Sigmoid colon (tissue), 7 donors: ENCODE results near the gene DNAJB12. TPM values are rescaled to one million over a fixed set of nuclear protein-coding genes. Genes with fewer than 3 reads are reported as not detected.

Experiments
- DNase-seq: peaks from one replicate; pipeline ENCODE4 v3.0.0-alpha.2; 2019
- H3K27ac ChIP-seq, 4 donors: fragments of 200-600 bp; sonication (generic); one replicate each; pipeline ENCODE4 v1.5.1; 2016 to 2019; ENCODE audit warnings: mild to moderate bottlenecking in 1 of 4
- H3K27me3 ChIP-seq, 3 donors: fragments of 200-600 bp; sonication (generic); one replicate each; pipeline ENCODE4 v1.5.1; 2019; ENCODE audit warnings: mild to moderate bottlenecking in 1 of 3
- H3K36me3 ChIP-seq, 4 donors: fragments of 200-600 bp; sonication (generic); one replicate each; pipeline ENCODE4 v1.5.1; 2016 to 2019
- H3K4me1 ChIP-seq, 4 donors: fragments of 200-600 bp; sonication (generic); one replicate each; pipeline ENCODE4 v1.5.1; 2017 to 2019
- H3K4me3 ChIP-seq, 4 donors: fragments of 200-600 bp; sonication (generic); one replicate each; pipeline ENCODE4 v1.5.1; 2017 to 2019; ENCODE audit warnings: mild to moderate bottlenecking in 2 of 4, moderate library complexity in 1 of 4
- H3K9me3 ChIP-seq, 4 donors: fragments of 200-600 bp in 3 of 4; sonication (generic) in 3 of 4; one replicate each; pipeline versions ENCODE4 v1.5.1 to v1.6.1; 2013 to 2019
- EP300 ChIP-seq, 4 donors: sonication (generic); formaldehyde crosslinking; IDR thresholded peaks; one replicate each; pipeline ENCODE4 v1.6.1; 2017; ENCODE audit warnings: antibody characterized with exemption in 4 of 4
- POLR2A ChIP-seq, 2 donors: fragments of 450-650 bp; IDR thresholded peaks; one replicate each; pipeline ENCODE4 v1.6.1; 2016; ENCODE audit warnings: antibody characterized with exemption in 2 of 2, mild to moderate bottlenecking in 2 of 2, moderate library complexity in 2 of 2
- POLR2AphosphoS5 ChIP-seq, 4 donors: sonication (generic); formaldehyde crosslinking; IDR thresholded peaks; one replicate each; pipeline ENCODE4 v1.6.1; 2017; ENCODE audit warnings: antibody characterized with exemption in 4 of 4
- WGBS, 2 donors: extraction: QIAGEN DNeasy Blood & Tissue Kit; methylation state at CpG; one replicate each; pipeline ENCODE4 v1.1.7; 2013; 5-methylcytosine and 5-hydroxymethylcytosine counted together
- intact Hi-C: fragments of 100-400 bp; cut with DNase I; formaldehyde crosslinking; loops from one replicate; pipeline ENCODE4 v1.15.1; 2023
- polyA plus RNA-seq, 3 donors: library from polyadenylated mRNA; stranded (reverse); fragments of 200-250 nt; gene quantifications; one replicate each; pipeline ENCODE4 v1.2.3, GENCODE V29; 2013
- total RNA-seq, 4 donors: library from RNA; depleted of rRNA; stranded (reverse); fragments of >200 nt; gene quantifications; one replicate each; pipeline ENCODE4 v1.1.0, GENCODE V29; 2016
- TF ChIP-seq, protein P1 (sequence below), 4 experiments: fragments of 450-650 bp in 3 of 4; fragments of 200-600 bp in 1 of 4; IDR thresholded peaks; one replicate each; pipeline ENCODE4 v1.5.1; 2016 to 2019; ENCODE audit warnings: antibody characterized with exemption in 4 of 4, mild to moderate bottlenecking in 3 of 4, moderate library complexity in 2 of 4
- donor health status: healthy with polysubstance abuse.
- donor health status: Bipolar disorder and iron deficiency.
- donor health status: healthy.

Gene DNAJB12
- total and polyA plus RNA-seq, 7 donors: 9.5 to 38.5 (median 27.1) TPM

DNA sequence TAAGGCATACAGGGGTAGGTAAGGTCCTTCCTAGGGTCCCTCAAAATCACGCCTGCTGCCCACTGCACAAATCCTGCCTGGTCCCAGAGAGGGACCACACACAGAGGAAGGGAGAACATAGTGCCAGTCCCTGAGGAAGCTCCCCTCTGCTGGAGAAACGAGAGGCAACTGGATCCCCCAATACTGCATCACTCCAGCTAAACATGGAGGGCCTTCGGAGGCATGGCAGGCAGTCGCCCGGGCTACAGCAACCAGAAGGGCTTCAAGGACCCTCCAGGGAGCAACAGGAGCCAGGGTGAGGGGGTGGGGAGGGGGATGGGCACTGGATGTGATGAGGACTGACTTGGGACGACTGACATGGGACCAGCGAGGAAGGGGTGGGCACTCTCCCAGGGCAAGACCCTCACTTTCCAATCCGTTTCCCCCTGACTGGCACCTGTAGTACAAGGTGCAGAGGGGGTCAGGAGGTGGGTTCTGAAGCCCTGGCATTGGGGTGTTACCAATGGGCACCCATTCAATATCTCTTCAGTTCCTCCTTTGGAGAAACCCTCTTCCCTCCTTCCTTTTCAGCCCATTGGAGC, 59.3 kb downstream of the DNAJB12 start:
- intact Hi-C loops: no loop called here

DNA sequence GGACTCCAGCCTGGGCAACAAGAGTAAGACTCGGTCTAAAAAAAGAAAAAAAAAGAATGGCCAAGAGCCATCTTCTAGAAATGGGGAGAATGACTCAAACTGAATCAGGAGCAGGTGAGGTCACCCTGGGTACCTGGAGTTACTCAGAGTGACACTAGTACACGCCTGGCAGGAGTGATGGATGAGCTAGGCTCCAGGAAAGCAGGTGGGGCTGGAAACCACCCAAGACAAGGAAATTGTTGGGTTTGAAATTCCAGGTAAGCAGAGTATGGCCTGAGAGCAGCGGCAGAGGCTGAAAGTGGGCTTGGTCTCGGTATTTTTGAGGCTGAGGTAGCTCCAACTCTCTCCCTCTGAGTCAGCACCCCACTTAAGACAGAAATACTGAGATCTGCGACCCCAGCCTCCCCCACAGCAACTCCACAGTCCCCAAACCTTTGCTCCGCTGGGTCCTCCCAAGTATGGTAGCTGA, 62.5 kb downstream of the DNAJB12 start:
- TF ChIP-seq POLR2A (IDR thresholded peaks at IDR 0.05): no peak
- TF ChIP-seq POLR2AphosphoS5 (IDR thresholded peaks at IDR 0.05): peak in 1 of 4 donors; percentile 15
- Histone ChIP-seq H3K4me1 (peaks cover 0 to 7% (median 6%) of the 10 kb centered on the region in 4 donors), H3K4me3 (no peak overlapping the region), H3K36me3 (no peaks in the 10 kb centered on the region), H3K9me3 (no peaks in the 10 kb centered on the region), H3K27ac (no peak overlapping the region), H3K27me3 (no peaks in the 10 kb centered on the region)
- intact Hi-C loops: no loop called here
- whole genome bisulfite sequencing, 2 donors: 36 to 62% methylated on average over 6 of the region's 6 CpGs
- DNase-seq: no peak

More for the DNA sequence above, 59.3 kb downstream of the DNAJB12 start:
- Histone ChIP-seq H3K4me3 (no peak overlapping the region), H3K4me1 (peaks cover 0 to 17% (median 11%) of the 10 kb centered on the region in 4 donors), H3K27ac (no peak overlapping the region), H3K9me3 (no peaks in the 10 kb centered on the region), H3K27me3 (no peaks in the 10 kb centered on the region), H3K36me3 (no peaks in the 10 kb centered on the region)
- no peak for DNase-seq
- TF ChIP-seq EP300 (IDR thresholded peaks at IDR 0.05) (no peak), POLR2AphosphoS5 (IDR thresholded peaks at IDR 0.05) (no peak), POLR2A (IDR thresholded peaks at IDR 0.05) (no peak)
- TF ChIP-seq, protein P1, sequence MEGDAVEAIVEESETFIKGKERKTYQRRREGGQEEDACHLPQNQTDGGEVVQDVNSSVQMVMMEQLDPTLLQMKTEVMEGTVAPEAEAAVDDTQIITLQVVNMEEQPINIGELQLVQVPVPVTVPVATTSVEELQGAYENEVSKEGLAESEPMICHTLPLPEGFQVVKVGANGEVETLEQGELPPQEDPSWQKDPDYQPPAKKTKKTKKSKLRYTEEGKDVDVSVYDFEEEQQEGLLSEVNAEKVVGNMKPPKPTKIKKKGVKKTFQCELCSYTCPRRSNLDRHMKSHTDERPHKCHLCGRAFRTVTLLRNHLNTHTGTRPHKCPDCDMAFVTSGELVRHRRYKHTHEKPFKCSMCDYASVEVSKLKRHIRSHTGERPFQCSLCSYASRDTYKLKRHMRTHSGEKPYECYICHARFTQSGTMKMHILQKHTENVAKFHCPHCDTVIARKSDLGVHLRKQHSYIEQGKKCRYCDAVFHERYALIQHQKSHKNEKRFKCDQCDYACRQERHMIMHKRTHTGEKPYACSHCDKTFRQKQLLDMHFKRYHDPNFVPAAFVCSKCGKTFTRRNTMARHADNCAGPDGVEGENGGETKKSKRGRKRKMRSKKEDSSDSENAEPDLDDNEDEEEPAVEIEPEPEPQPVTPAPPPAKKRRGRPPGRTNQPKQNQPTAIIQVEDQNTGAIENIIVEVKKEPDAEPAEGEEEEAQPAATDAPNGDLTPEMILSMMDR (IDR thresholded peaks at IDR 0.05): no peak
- WGBS, 2 donors: 88 to 91% methylated on average over 8 of the region's 8 CpGs

DNA sequence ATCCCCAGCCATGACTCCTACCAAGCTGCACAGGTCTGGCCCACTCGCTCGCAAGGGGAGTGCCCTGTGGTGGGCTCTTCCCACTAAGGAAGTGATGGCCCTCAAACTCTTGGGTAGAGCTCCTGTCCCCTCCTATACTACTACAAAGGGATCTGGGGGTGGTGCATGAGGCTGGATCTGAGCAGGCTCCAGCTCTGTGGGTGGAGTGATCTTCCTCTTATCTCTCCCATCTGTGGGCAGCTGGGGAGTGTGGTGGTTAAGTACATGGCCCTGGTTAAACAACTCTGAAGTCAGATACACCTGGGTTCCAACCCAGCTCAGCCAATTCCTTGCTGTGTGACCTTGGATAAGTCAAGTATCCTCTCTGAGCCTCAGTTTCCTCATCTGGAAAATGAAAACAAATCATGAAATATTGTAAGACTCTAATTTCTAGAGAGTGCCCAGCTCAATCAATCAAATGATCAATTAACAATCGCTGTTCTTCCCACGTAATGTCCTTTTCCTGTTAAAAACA, 63.6 kb downstream of the DNAJB12 start:
- intact Hi-C loops: no loop called here
- no peak for DNase-seq
- TF ChIP-seq POLR2AphosphoS5 (IDR thresholded peaks at IDR 0.05) (no peak), EP300 (IDR thresholded peaks at IDR 0.05) (no peak), POLR2A (IDR thresholded peaks at IDR 0.05) (no peak)
- TF ChIP-seq, protein P1 (IDR thresholded peaks at IDR 0.05): no peak
- Histone ChIP-seq H3K4me1 (peaks cover 0 to 11% (median 9%) of the 10 kb centered on the region in 4 donors), H3K27ac (no peak overlapping the region), H3K27me3 (no peaks in the 10 kb centered on the region), H3K9me3 (no peaks in the 10 kb centered on the region), H3K4me3 (no peak overlapping the region), H3K36me3 (no peaks in the 10 kb centered on the region)
- 93 to 97% methylated on average over 4 of the region's 4 CpGs for WGBS, 2 donors

DNA sequence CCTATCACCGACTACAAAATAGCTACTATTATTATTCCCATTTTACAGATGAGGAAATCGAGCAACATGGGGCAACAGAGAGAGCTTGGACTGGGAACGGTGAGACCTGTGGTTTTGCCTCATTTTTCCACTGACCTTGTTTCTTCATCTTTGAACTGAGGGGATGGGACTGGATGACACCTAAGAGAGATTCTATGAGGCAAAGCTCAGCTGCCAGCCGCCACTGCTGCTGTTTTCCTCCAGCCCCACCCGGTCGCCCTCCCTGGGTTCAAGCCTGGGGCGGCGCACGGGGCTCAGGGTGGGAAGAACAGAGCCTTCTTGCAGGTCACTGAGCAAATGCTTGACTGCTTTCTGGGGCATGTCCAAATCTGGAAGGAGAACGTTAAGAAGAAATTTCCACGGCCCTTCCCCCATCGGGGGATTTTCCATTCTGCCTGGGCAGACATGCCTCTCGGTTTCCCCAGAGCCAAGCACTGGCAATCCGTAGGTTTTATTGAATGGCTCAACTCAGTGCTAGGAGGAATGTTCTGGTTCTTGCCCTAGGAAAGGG, 68.7 kb downstream of the DNAJB12 start:
- Histone ChIP-seq H3K4me1 (peaks cover 0 to 16% (median 14%) of the 10 kb centered on the region in 4 donors), H3K4me3 (no peak overlapping the region), H3K9me3 (no peaks in the 10 kb centered on the region), H3K36me3 (no peaks in the 10 kb centered on the region), H3K27me3 (no peaks in the 10 kb centered on the region), H3K27ac (peak overlapping the region in 2 of 4 donors; percentile 3 to 57)
- no peak for DNase-seq
- 66 to 67% methylated on average over 14 of the region's 14 CpGs for WGBS, 2 donors
- intact Hi-C loops: no loop called here
- TF ChIP-seq POLR2A (IDR thresholded peaks at IDR 0.05) (no peak), POLR2AphosphoS5 (IDR thresholded peaks at IDR 0.05) (peak in 1 of 4 donors; percentile 8), EP300 (IDR thresholded peaks at IDR 0.05) (peak in 1 of 4 donors; percentile 51)
- TF ChIP-seq, protein P1 (IDR thresholded peaks at IDR 0.05): no peak

DNA sequence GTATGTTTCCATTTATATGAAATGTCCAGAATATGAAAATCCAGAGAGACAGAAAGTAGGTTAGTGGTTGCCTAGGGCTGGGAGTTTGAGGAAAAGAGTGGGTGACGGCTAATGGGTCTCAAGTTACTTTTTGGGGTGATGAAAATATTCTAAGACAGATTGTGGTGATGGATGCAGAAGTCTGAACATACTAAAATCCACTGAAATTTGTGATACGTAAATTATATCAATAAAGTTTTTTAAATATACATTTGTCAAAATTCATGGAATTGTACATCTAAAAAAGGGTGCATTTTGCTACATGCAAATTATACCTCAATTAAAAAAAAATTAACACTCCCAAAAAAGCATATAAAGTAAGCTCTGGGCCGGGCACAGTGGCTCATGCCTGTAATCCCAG, 71.6 kb downstream of the DNAJB12 start:
- intact Hi-C loops: no loop called here
- Histone ChIP-seq H3K9me3 (no peaks in the 10 kb centered on the region), H3K36me3 (no peaks in the 10 kb centered on the region), H3K4me3 (no peak overlapping the region), H3K4me1 (peaks cover 0 to 16% (median 14%) of the 10 kb centered on the region in 4 donors), H3K27me3 (no peaks in the 10 kb centered on the region), H3K27ac (no peak overlapping the region)
- TF ChIP-seq POLR2AphosphoS5 (IDR thresholded peaks at IDR 0.05): no peak
- TF ChIP-seq POLR2A (IDR thresholded peaks at IDR 0.05): no peak
- TF ChIP-seq, protein P1 (IDR thresholded peaks at IDR 0.05): no peak
- no peak for TF ChIP-seq EP300 (IDR thresholded peaks at IDR 0.05)
- DNase-seq: no peak
- 94 to 97% methylated on average over 3 of the region's 3 CpGs for WGBS, 2 donors
